ENCODE measurements around the gene AKNAD1. TPM values are rescaled to one million over a fixed set of nuclear protein-coding genes. Genes with fewer than 3 reads are reported as not detected.

AKNAD1 gene
- total RNA-seq, 2 experiments from 2014 or later: not detected

- no peaks in the 10 kb centered on the region for H3K27me3 Mint-ChIP-seq
- no peak for ATAC-seq
- DNase-seq: no peak
- ChIA-PET CTCF (interaction anchor here (0.6 to 9.3 kb wide), 9 partner anchors 14 to 83 kb away, joined by 3 to 184 read pairs (median 3); no protein-coding TSS in a partner anchor), POLR2A (no interaction called here)
- no peak for TF ChIP-seq CTCF (IDR thresholded peaks at IDR 0.05)
- intact Hi-C loops (cut with micrococcal nuclease): loop anchor here (10.0 kb wide), 1 partner anchor 289 kb away; the partner anchor contains the start of gene ELAPOR1
- H3K4me1 Mint-ChIP-seq (ENCODE audit: low read depth): no peaks in the 10 kb centered on the region
- no peaks in the 10 kb centered on the region for H3K36me3 Mint-ChIP-seq (ENCODE audit: low read depth)
- no peaks in the 10 kb centered on the region for H3K9me3 Mint-ChIP-seq
- no peak overlapping the region for H3K27ac Mint-ChIP-seq
- H3K4me3 Mint-ChIP-seq: no peak overlapping the region
Measured at GRCh38 chr1:108826081-108826635, 30.7 kb downstream of the AKNAD1 start.

GRCh38 chr1:108824051-108824450 is 32.8 kb downstream of the AKNAD1 start:
- Mint-ChIP-seq H3K27ac (no peak overlapping the region), H3K4me3 (no peak overlapping the region), H3K27me3 (no peaks in the 10 kb centered on the region), H3K4me1 (ENCODE audit: low read depth) (no peaks in the 10 kb centered on the region), H3K36me3 (ENCODE audit: low read depth) (no peaks in the 10 kb centered on the region), H3K9me3 (no peaks in the 10 kb centered on the region)
- DNase-seq: no peak
- intact Hi-C loops (cut with micrococcal nuclease): loop anchor here (10.0 kb wide), 1 partner anchor 291 kb away; the partner anchor contains the start of gene ELAPOR1
- no peak for ATAC-seq
- POLR2A ChIA-PET: no interaction called here
- no peak for TF ChIP-seq CTCF (IDR thresholded peaks at IDR 0.05)
- CTCF ChIA-PET: interaction anchor here (9.3 kb wide), 1 partner anchor 71 kb away, joined by 184 read pairs; no protein-coding TSS in a partner anchor

- Mint-ChIP-seq H3K4me3 (no peak overlapping the region), H3K9me3 (no peaks in the 10 kb centered on the region), H3K4me1 (ENCODE audit: low read depth) (no peaks in the 10 kb centered on the region), H3K27ac (no peak overlapping the region), H3K36me3 (ENCODE audit: low read depth) (no peaks in the 10 kb centered on the region), H3K27me3 (no peaks in the 10 kb centered on the region)
- no peak for DNase-seq
- intact Hi-C loops (cut with micrococcal nuclease): loop anchor here (10.0 kb wide), 1 partner anchor 291 kb away; the partner anchor contains the start of gene ELAPOR1
- ChIA-PET CTCF (interaction anchor here (9.3 kb wide), 1 partner anchor 72 kb away, joined by 184 read pairs; no protein-coding TSS in a partner anchor), POLR2A (no interaction called here)
- no peak for TF ChIP-seq CTCF (IDR thresholded peaks at IDR 0.05)
- no peak for ATAC-seq
Measured at GRCh38 chr1:108823632-108824031, 33.3 kb downstream of the AKNAD1 start.

- H3K36me3 Mint-ChIP-seq (ENCODE audit: low read depth): no peaks in the 10 kb centered on the region
- no peaks in the 10 kb centered on the region for H3K4me1 Mint-ChIP-seq (ENCODE audit: low read depth)
- DNase-seq (no peak), ATAC-seq (no peak)
- H3K27ac Mint-ChIP-seq: no peak overlapping the region
- intact Hi-C loops (cut with micrococcal nuclease): loop anchor here (10.0 kb wide), 1 partner anchor 295 kb away; the partner anchor contains the start of gene ELAPOR1
- ChIA-PET CTCF (interaction anchor here (1.4 to 5.4 kb wide), 2 partner anchors 10 to 79 kb away, joined by 5 to 51 read pairs; no protein-coding TSS in a partner anchor), POLR2A (no interaction called here)
- H3K9me3 Mint-ChIP-seq: no peaks in the 10 kb centered on the region
- H3K4me3 Mint-ChIP-seq: no peak overlapping the region
- no peak for TF ChIP-seq CTCF (IDR thresholded peaks at IDR 0.05)
- no peaks in the 10 kb centered on the region for H3K27me3 Mint-ChIP-seq
Measured at GRCh38 chr1:108819878-108820277, 37.0 kb downstream of the AKNAD1 start.

GRCh38 chr1:108817811-108818210 is 39.1 kb downstream of the AKNAD1 start:
- H3K9me3 Mint-ChIP-seq: no peaks in the 10 kb centered on the region
- no peaks in the 10 kb centered on the region for H3K36me3 Mint-ChIP-seq (ENCODE audit: low read depth)
- ATAC-seq: no peak
- no peak overlapping the region for H3K4me3 Mint-ChIP-seq
- ChIA-PET POLR2A (no interaction called here), CTCF (interaction anchor here (0.7 to 5.4 kb wide), 3 partner anchors 12 to 34 kb away, joined by 3 to 51 read pairs (median 3); no protein-coding TSS in a partner anchor)
- DNase-seq: no peak
- H3K27ac Mint-ChIP-seq: no peak overlapping the region
- TF ChIP-seq CTCF (IDR thresholded peaks at IDR 0.05): no peak
- no peaks in the 10 kb centered on the region for H3K4me1 Mint-ChIP-seq (ENCODE audit: low read depth)
- intact Hi-C loops (cut with micrococcal nuclease): no loop called here
- H3K27me3 Mint-ChIP-seq: no peaks in the 10 kb centered on the region

Measured in activated CD8-positive, alpha-beta T cell treated with anti-CD3 and anti-CD28 coated beads for 36 hours (primary cell).